T-helper 1 cell treated with Interleukin-12 subunit alpha and Interleukin-12 subunit beta and Interleukin-4 antibody, amounts not matched to agents 30 ng/mL and 1 ng/mL, for 36 hours (primary cell): Measurements from ENCODE around the gene FOXM1. TPM values are rescaled to one million over a fixed set of nuclear protein-coding genes. Genes with fewer than 3 reads are reported as not detected.
"Not testable (repeated sequence)": the region's sequence is repeated elsewhere in the genome, so short reads cannot be mapped to it uniquely, and the experiment has no call there.

Experiments used
- intact Hi-C: fragments of 100-400 bp; cut with micrococcal nuclease; formaldehyde crosslinking; loops from one replicate; pipeline ENCODE4 v1.15.1; 2024
- total RNA-seq: library from RNA; stranded (reverse); gene quantifications from 2 replicates; pipeline ENCODE4 v1.2.3, GENCODE V29; 2022

Gene FOXM1
- total RNA-seq, 1 donor from 2014 or later, result 90.6 TPM

- intact Hi-C loops, result no loop called here
Measured at GRCh38 chr12:2886768-2887450, 9.9 kb upstream of the FOXM1 start.

- intact Hi-C loops, result loop anchor here (1.0 kb wide), 2 partner anchors 59 to 156 kb away; no protein-coding TSS in a partner anchor
Measured at GRCh38 chr12:2884810-2885209, 7.8 kb upstream of the FOXM1 start.

- intact Hi-C loops, result no loop called here
Measured at GRCh38 chr12:2879853-2880252, 2.9 kb upstream of the FOXM1 start.

GRCh38 chr12:2877953-2878732, 1.2 kb upstream of the FOXM1 start:
- intact Hi-C loops, result loop anchor here (1.0 to 2.0 kb wide), 5 partner anchors 10 to 187 kb away; partner anchors contain the start of genes FKBP4 and TULP3

- intact Hi-C loops, result loop anchor here (1.0 to 2.0 kb wide), 6 partner anchors 8 to 186 kb away; partner anchors contain the start of genes FKBP4 and TULP3
Measured at GRCh38 chr12:2876431-2877046, 435 bp downstream of the FOXM1 start.

- intact Hi-C loops, result loop anchor here (1.0 kb wide), 2 partner anchors 8 to 57 kb away; partner anchors contain the start of genes FOXM1, ITFG2 and RHNO1
Measured at GRCh38 chr12:2868986-2869632, 7.9 kb downstream of the FOXM1 start.

GRCh38 chr12:2864198-2864597, 12.8 kb downstream of the FOXM1 start:
- intact Hi-C loops, result no loop called here

GRCh38 chr12:2863402-2863801, 13.6 kb downstream of the FOXM1 start:
- intact Hi-C loops, result not testable (repeated sequence)

GRCh38 chr12:2862876-2863275, 14.1 kb downstream of the FOXM1 start:
- intact Hi-C loops, result no loop called here

GRCh38 chr12:2860170-2860569, 16.8 kb downstream of the FOXM1 start:
- intact Hi-C loops, result no loop called here

GRCh38 chr12:2858944-2859421, 18.0 kb downstream of the FOXM1 start:
- intact Hi-C loops, result no loop called here

GRCh38 chr12:2858334-2858733, 18.6 kb downstream of the FOXM1 start:
- intact Hi-C loops, result no loop called here

- intact Hi-C loops, result no loop called here
Measured at GRCh38 chr12:2857576-2857975, 19.4 kb downstream of the FOXM1 start.

GRCh38 chr12:2857021-2857431, 19.9 kb downstream of the FOXM1 start, which contains the start of gene TEX52:
Gene TEX52, minus strand, starts transcription at chr12:2857039. Its CDS starts 13 bp downstream, at chr12:2857026.
- intact Hi-C loops, result no loop called here

- intact Hi-C loops, result no loop called here
Measured at GRCh38 chr12:2856051-2856450, 20.9 kb downstream of the FOXM1 start.

GRCh38 chr12:2855546-2855945, 21.4 kb downstream of the FOXM1 start:
- intact Hi-C loops, result no loop called here

- intact Hi-C loops, result no loop called here
Measured at GRCh38 chr12:2854669-2855453, 22.1 kb downstream of the FOXM1 start.

- intact Hi-C loops, result loop anchor here (1.0 kb wide), 2 partner anchors 91 to 188 kb away; no protein-coding TSS in a partner anchor
Measured at GRCh38 chr12:2853626-2854025, 23.3 kb downstream of the FOXM1 start.

- intact Hi-C loops, result no loop called here
Measured at GRCh38 chr12:2851931-2852330, 25.0 kb downstream of the FOXM1 start.

GRCh38 chr12:2845280-2845679, 31.7 kb downstream of the FOXM1 start:
- intact Hi-C loops, result no loop called here
